Fibroblast of villous mesenchyme (primary cell): ENCODE data around the gene CALML4. TPM values are rescaled to one million over a fixed set of nuclear protein-coding genes. Genes with fewer than 3 reads are reported as not detected.
"Not testable (repeated sequence)": the region's sequence is repeated elsewhere in the genome, so short reads cannot be mapped to it uniquely, and the experiment has no call there.

Source experiments
- DNase-seq: peaks from one replicate; pipeline ENCODE4 v3.0.0-alpha.2; 2010; ENCODE audit warnings: low read depth
- H3K4me3 ChIP-seq: 2 replicates; pipeline ENCODE4 v1.5.1; 2011; ENCODE audit warnings: low read depth, mild to moderate bottlenecking, low read length
- CTCF ChIP-seq: IDR thresholded peaks from 2 replicates; pipeline ENCODE4 v1.5.1; 2012; ENCODE audit warnings: low read depth, mild to moderate bottlenecking, low read length; ENCODE audit not compliant: insufficient read depth
- total RNA-seq: library from RNA; depleted of rRNA; stranded (reverse); fragments of >200 nt; gene quantifications from 2 replicates; pipeline ENCODE4 v1.2.3, GENCODE V29; 2012

The CALML4 gene
- total RNA-seq, 1 donor: 1.7 TPM

- H3K4me3 ChIP-seq: no peak overlapping the region
- TF ChIP-seq CTCF: no peak
- DNase-seq: no peak
Observed at GRCh38 chr15:68224108-68224507, 19.0 kb upstream of the CALML4 start.

- DNase-seq: no peak
- H3K4me3 ChIP-seq: no peak overlapping the region
- no peak for TF ChIP-seq CTCF
Observed at GRCh38 chr15:68223171-68223570, 18.0 kb upstream of the CALML4 start.

GRCh38 chr15:68222432-68222743 lies 17.3 kb upstream of the CALML4 start:
- not testable (repeated sequence) for H3K4me3 ChIP-seq, DNase-seq

- not testable (repeated sequence) for H3K4me3 ChIP-seq, DNase-seq
Observed at GRCh38 chr15:68221530-68222431, 16.6 kb upstream of the CALML4 start.

- no peak for DNase-seq
- H3K4me3 ChIP-seq: no peak overlapping the region
- TF ChIP-seq CTCF: no peak
Observed at GRCh38 chr15:68220967-68221366, 15.8 kb upstream of the CALML4 start.

GRCh38 chr15:68220489-68220888 lies 15.4 kb upstream of the CALML4 start:
- no peak for DNase-seq
- TF ChIP-seq CTCF: no peak
- no peak overlapping the region for H3K4me3 ChIP-seq

- H3K4me3 ChIP-seq: no peak overlapping the region
- no peak for DNase-seq
- TF ChIP-seq CTCF: no peak
Observed at GRCh38 chr15:68218847-68219798, 14.0 kb upstream of the CALML4 start.

- no peak for TF ChIP-seq CTCF
- no peak overlapping the region for H3K4me3 ChIP-seq
- DNase-seq: no peak
Observed at GRCh38 chr15:68218331-68218730, 13.2 kb upstream of the CALML4 start.
